Measurements from ENCODE around the gene USP22. TPM values are rescaled to one million over a fixed set of nuclear protein-coding genes. Genes with fewer than 3 reads are reported as not detected.

Gene USP22
- polyA plus RNA-seq, 3 donors: 20.4 to 69.9 (median 27.3) TPM

DNA sequence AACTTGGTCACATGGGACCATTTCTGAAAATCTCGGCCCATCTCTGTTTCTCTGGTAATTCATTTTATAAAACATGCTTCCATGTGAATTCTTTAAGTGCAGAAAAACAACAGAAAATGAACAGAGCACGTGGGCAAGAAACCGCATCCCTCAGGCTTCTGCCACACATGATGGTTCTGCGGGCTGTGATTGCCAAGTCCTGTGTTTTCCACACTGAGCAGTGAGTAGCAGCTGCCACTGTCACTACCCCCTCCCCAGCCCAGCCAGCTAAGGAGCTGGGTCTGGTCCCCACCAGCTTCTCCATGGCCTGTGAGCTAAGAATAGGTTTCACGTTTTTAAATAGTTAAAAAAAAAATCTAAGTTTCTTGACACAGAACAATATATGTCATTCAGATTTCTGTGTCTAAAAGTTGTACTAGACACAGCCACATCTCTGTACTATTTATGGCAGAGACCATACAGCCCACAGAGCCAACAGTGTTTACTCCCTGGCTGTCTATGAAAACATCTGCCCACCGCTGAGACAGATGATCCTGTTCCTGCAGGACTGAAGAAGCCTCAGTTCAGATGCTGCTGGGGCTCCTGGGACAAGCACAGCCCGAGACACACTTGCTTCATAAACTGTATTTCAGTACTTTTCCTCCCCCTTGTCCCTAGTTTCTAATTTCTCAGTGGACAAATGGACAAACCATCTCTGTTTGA, 41.5 kb downstream of the USP22 start:
- Histone ChIP-seq H3K27ac (ENCODE audit: low read depth in 1 of 2, low read length in 2 of 2) (peak overlapping the region in 1 of 2 donors; percentile 14), H3K9me3 (replicated peaks in 1 of 2; ENCODE audit: control insufficient read depth in 1 of 2, insufficient read depth in 1 of 2, low read length in 2 of 2) (no peaks in the 10 kb centered on the region), H3K9ac (ENCODE audit: insufficient read depth, low read length, poor library complexity, severe bottlenecking) (no peak overlapping the region), H3K27me3 (ENCODE audit: control insufficient read depth in 2 of 2, insufficient read depth in 2 of 2, low read length in 2 of 2) (no peaks in the 10 kb centered on the region), H3K4me1 (ENCODE audit: control insufficient read depth in 1 of 2, insufficient read depth in 2 of 2, low read length in 2 of 2) (no peaks in the 10 kb centered on the region), H3K79me2 (ENCODE audit: insufficient read depth, low read length) (no peaks in the 10 kb centered on the region), H3K36me3 (replicated peaks in 1 of 2; ENCODE audit: control insufficient read depth in 1 of 2, insufficient read depth in 2 of 2, low read length in 2 of 2) (peaks cover 64 to 75% of the 10 kb centered on the region in 2 donors), H3K4me3 (replicated peaks in 1 of 3; ENCODE audit: low read depth in 2 of 3, low read length in 3 of 3) (no peak overlapping the region), H3K4me2 (replicated peaks; ENCODE audit: extremely low read depth, low read length, poor library complexity, severe bottlenecking) (no peak overlapping the region), H2AFZ (ENCODE audit: insufficient read depth, low read depth, low read length, poor library complexity, severe bottlenecking) (no peak overlapping the region), H4K20me1 (ENCODE audit: insufficient read depth, low read length) (peaks cover 76% of the 10 kb centered on the region)
- H3K9me3 Mint-ChIP-seq: no peaks in the 10 kb centered on the region
- peak overlapping the region in 1 of 7 donors; percentile 80 for H3K27ac Mint-ChIP-seq
- H3K4me1 Mint-ChIP-seq: no peaks in the 10 kb centered on the region
- intact Hi-C loops (cut with micrococcal nuclease): no loop called here
- H3K36me3 Mint-ChIP-seq: peaks cover 64 to 72% of the 10 kb centered on the region in 2 donors
- peaks cover 0 to 2% (median 0%) of the 10 kb centered on the region in 3 donors for H3K27me3 Mint-ChIP-seq (ENCODE audit: low read depth in 3 of 3)
- TF ChIP-seq, protein P1, sequence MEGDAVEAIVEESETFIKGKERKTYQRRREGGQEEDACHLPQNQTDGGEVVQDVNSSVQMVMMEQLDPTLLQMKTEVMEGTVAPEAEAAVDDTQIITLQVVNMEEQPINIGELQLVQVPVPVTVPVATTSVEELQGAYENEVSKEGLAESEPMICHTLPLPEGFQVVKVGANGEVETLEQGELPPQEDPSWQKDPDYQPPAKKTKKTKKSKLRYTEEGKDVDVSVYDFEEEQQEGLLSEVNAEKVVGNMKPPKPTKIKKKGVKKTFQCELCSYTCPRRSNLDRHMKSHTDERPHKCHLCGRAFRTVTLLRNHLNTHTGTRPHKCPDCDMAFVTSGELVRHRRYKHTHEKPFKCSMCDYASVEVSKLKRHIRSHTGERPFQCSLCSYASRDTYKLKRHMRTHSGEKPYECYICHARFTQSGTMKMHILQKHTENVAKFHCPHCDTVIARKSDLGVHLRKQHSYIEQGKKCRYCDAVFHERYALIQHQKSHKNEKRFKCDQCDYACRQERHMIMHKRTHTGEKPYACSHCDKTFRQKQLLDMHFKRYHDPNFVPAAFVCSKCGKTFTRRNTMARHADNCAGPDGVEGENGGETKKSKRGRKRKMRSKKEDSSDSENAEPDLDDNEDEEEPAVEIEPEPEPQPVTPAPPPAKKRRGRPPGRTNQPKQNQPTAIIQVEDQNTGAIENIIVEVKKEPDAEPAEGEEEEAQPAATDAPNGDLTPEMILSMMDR (IDR thresholded peaks at IDR 0.05): no peak
- WGBS (ENCODE audit: insufficient coverage): 95% methylated on average over 6 of the region's 7 CpGs
- no peak for DNase-seq
- no peak overlapping the region for H3K4me3 Mint-ChIP-seq

DNA sequence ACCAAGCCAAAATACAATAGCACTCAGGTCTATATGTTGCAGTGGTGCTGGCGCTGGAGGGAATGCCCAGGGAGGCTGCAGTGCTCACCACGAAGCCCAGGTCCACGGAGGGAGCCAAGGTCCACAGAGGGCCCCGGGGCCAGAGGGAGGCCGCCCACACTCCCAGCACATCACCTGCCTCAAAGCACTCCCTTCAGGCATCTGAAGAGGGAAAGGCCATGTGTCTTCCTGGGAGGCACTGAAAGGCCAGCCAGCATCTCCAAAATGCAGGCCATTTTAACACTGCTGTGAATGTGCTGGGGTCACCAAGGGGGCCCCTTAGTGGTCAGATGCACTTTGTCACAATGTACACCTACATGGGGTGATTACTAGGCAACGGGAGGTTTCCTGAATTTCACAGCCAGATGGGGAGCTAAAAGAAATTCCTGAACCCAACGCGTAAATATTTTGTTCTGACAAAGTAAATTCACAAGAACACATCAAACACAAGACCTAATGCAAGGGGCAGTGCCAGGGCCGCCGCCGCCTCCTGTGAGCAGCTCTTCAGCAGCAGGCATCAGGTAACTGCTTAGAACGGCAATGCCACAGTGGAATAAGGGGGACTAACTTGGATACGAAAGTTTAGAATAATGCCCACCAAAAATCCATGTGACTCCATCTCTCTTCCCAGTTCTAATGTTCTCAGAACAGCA, 42.8 kb downstream of the USP22 start:
- Histone ChIP-seq H2AFZ (ENCODE audit: insufficient read depth, low read depth, low read length, poor library complexity, severe bottlenecking) (no peak overlapping the region), H3K27ac (ENCODE audit: low read depth in 1 of 2, low read length in 2 of 2) (no peak overlapping the region), H3K27me3 (ENCODE audit: control insufficient read depth in 2 of 2, insufficient read depth in 2 of 2, low read length in 2 of 2) (no peaks in the 10 kb centered on the region), H4K20me1 (ENCODE audit: insufficient read depth, low read length) (peaks cover 65% of the 10 kb centered on the region), H3K9ac (ENCODE audit: insufficient read depth, low read length, poor library complexity, severe bottlenecking) (no peak overlapping the region), H3K4me1 (ENCODE audit: control insufficient read depth in 1 of 2, insufficient read depth in 2 of 2, low read length in 2 of 2) (no peaks in the 10 kb centered on the region), H3K4me3 (replicated peaks in 1 of 3; ENCODE audit: low read depth in 2 of 3, low read length in 3 of 3) (no peak overlapping the region), H3K36me3 (replicated peaks in 1 of 2; ENCODE audit: control insufficient read depth in 1 of 2, insufficient read depth in 2 of 2, low read length in 2 of 2) (peaks cover 51 to 62% of the 10 kb centered on the region in 2 donors), H3K9me3 (replicated peaks in 1 of 2; ENCODE audit: control insufficient read depth in 1 of 2, insufficient read depth in 1 of 2, low read length in 2 of 2) (no peaks in the 10 kb centered on the region), H3K4me2 (replicated peaks; ENCODE audit: extremely low read depth, low read length, poor library complexity, severe bottlenecking) (no peak overlapping the region), H3K79me2 (ENCODE audit: insufficient read depth, low read length) (no peaks in the 10 kb centered on the region)
- Mint-ChIP-seq H3K27me3 (ENCODE audit: low read depth in 3 of 3) (peaks cover 0 to under 1% (median 0%) of the 10 kb centered on the region in 3 donors), H3K36me3 (peaks cover 51 to 59% of the 10 kb centered on the region in 2 donors), H3K9me3 (no peaks in the 10 kb centered on the region), H3K27ac (peak overlapping the region in 2 of 7 donors; percentile 5 to 20), H3K4me1 (no peaks in the 10 kb centered on the region), H3K4me3 (no peak overlapping the region)
- WGBS (ENCODE audit: insufficient coverage): 100% methylated on average over 3 of the region's 13 CpGs
- TF ChIP-seq, protein P1 (IDR thresholded peaks at IDR 0.05): no peak
- intact Hi-C loops (cut with micrococcal nuclease): no loop called here
- DNase-seq: no peak

Measured in CD14-positive monocyte (primary cell).